ENCODE results near the gene SCGB3A2.
"Not testable (repeated sequence)": the region's sequence is repeated elsewhere in the genome, so short reads cannot be mapped to it uniquely, and the experiment has no call there.

SCGB3A2 gene

GRCh38 chr5:147863454-147864158 lies 14.9 kb upstream of the SCGB3A2 start:
- DNase-seq: no peak

DNA sequence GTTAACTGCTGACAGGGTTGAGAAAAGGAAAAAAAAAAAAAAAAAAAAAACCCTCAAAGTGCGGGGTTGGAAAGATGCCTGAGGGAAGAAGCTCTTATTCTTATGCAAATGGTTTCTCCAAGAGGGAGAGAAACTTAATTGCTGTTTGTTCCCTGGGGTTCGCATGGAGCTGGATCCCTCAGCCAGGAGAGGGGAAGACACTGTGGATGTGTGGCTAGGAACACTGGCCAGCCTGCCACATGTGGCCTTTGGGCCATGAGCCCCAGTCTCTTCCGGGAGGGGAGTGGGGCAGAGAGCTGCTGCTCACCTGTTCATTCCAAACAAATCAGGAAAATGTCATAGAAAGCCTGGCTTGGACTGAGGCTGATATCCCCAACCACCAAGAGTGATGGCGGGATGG lies 9.4 kb upstream of the SCGB3A2 start:
- DNase-seq: no peak

GRCh38 chr5:147869892-147870291 lies 8.6 kb upstream of the SCGB3A2 start:
- DNase-seq: not testable (repeated sequence)

- DNase-seq: not testable (repeated sequence)
These were observed 6.4 kb upstream of the SCGB3A2 start for GRCh38 chr5:147871980-147872549.

GRCh38 chr5:147872744-147873435 lies 5.6 kb upstream of the SCGB3A2 start:
- DNase-seq: not testable (repeated sequence)

- DNase-seq: not testable (repeated sequence)
These were observed 4.2 kb upstream of the SCGB3A2 start for GRCh38 chr5:147874118-147874875.

- no peak for DNase-seq
These were observed 3.6 kb upstream of the SCGB3A2 start for GRCh38 chr5:147874910-147875367.

DNA sequence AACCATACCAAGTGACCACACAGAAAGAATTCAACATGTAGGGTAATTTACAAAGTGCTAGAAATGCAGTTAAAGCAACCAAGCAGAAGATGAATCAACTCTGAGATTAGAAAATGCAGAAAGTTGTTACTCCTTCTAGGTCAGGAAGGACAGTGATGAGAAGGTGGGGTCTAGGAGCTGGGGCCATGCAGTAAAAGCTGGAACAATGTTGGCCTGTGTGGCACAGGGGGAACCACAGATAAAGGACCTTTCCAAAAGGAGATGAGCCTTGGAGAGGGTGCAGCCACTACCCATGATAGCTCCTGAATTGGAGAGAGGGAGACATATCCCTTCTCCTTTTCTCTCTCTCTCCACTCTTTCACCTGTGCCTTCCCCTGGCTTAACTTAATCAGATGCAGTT lies 2.4 kb upstream of the SCGB3A2 start:
- DNase-seq: no peak

- DNase-seq: no peak
These were observed 1.9 kb upstream of the SCGB3A2 start for GRCh38 chr5:147876626-147877025.

DNA sequence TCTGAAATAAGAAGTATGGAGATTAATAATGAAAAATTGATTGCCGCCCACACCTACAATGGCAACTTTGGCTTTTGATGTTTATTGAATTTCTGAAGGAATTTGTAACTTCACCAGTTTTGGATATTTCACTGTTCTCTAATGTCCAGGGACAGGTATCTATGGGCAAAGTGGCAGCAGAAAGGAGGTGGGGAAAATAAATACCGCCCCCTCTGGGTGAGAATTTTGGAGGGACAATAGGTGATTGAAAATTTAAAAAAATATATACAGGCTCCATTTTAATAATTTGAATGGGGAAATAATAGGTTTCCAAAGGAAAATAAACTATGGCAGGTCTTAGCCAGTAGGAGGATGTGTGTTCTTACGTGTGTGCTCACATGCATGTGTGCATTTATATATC lies 1.3 kb downstream of the SCGB3A2 start:
- DNase-seq: no peak

GRCh38 chr5:147880487-147880886 lies 2.0 kb downstream of the SCGB3A2 start:
- DNase-seq: no peak

- DNase-seq: no peak
These were observed 4.2 kb downstream of the SCGB3A2 start for GRCh38 chr5:147882586-147883313.

DNA sequence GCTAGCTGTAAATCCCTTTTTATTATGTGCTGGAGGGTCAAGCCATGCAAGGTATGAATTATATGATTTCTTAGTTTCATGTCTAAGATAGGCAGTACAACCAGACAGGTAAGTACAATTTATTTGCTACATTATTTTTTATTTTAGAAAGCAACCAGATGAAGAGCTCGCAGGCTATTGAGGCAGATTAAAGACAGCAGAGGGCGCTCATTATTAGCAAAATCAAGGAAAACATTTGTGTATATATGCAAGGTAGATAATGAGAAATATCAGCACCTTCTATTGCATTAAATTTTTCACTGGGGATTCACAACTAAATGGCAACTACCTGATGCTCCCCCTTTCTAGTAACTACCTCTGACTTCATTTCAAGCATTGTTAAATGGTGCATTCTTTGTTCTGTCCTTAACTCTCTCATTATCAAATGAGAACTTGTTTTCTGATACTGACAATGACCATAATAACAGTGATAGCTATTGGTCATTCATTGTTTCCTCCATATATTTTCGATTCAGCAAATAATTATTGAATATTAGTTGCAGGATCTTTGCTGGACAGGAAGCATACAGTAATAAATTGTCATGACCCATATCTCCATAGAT lies 8.6 kb downstream of the SCGB3A2 start:
- no peak for DNase-seq

GRCh38 chr5:147887930-147888329 lies 9.4 kb downstream of the SCGB3A2 start:
- DNase-seq: no peak

DNA sequence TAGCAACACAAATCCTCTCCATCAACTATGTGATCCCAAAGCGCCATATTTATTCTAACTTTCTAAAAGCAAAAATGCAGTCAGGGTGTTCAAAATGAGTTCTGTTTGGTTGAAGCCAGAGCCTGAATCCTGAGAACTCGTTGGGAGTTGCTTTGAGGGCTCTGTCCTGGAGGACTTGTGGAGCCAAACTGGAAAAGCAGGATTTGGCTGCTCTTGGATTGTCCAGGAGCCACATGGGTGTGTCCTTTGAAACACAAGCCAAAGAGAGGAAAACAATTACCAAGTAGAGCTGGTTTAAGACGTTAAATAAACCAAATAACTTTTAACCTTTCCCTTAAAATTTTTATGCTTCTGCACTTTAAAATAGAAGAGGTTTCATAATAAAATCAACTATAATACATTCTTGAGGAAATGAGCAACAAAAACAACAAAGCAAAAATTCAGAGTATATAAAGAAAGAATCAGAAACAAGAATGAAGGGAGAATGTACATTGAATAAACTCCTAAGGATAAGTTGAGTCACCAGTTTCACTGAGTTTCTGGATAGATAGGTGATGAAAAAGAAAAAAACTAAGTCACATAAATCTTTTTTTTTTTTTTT lies 14.3 kb downstream of the SCGB3A2 start:
- no peak for DNase-seq

- DNase-seq: no peak
These were observed 15.3 kb downstream of the SCGB3A2 start for GRCh38 chr5:147893820-147894219.

DNA sequence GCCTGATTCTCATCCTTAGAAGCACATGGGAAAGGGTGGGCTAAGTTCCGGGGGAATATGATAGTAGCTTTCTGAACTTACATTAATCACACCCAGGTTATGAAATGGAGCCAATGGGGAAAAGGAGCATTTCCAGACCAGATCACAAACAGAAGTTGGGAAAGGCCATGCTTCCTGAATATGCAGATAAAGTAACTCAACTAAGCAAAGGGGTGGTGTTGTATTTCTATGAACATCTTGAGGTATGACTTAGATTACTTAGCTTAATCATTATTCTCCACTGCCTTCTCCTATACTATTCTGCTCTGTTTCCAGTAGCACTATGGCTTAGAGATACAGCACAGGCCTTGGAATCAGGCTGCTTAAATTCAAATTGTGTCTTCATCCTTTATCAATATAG lies 17.4 kb downstream of the SCGB3A2 start:
- no peak for DNase-seq

- DNase-seq: no peak
These were observed 20.4 kb downstream of the SCGB3A2 start for GRCh38 chr5:147898875-147899401.

- DNase-seq: no peak
These were observed 23.1 kb downstream of the SCGB3A2 start for GRCh38 chr5:147901599-147902039.

- DNase-seq: no peak
These were observed 24.2 kb downstream of the SCGB3A2 start for GRCh38 chr5:147902609-147903115.

DNA sequence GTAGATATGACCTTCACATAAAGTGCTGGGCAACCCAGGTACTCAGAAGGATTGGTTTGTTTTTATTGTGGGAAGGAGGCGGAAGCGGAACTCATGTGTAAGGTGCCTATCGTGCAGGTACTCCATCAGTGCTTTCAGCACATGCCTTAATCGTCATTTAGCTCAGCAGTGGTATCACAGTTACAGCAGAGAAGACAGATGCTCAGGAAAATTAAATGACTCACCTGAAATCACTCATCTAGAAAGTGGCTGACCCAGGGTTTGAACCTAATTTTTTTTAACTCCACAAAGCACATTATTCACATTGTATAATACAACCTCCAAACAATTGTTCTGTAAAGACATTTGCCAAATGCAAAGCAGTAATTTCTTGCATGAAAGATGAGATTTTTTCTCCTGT lies 25.6 kb downstream of the SCGB3A2 start:
- DNase-seq: no peak
